A549 (cell line): ENCODE results near the gene SCRT2. TPM values are rescaled to one million over a fixed set of nuclear protein-coding genes. Genes with fewer than 3 reads are reported as not detected.
A peak's percentile ranks its signal among the peaks of the same experiment; 100 is the strongest.

Experiments
- ATAC-seq, 2 experiments: fragments of 200-7000 bp in 1 of 2; fragments of >200 bp in 1 of 2; cut with Nextera tagmentation in 1 of 2; cut with Tn5 transposase in 1 of 2; 3 replicates each; pipeline versions ENCODE4 v1.8.0 to v1.9.1; 2018 to 2020; ENCODE audit warnings: mild to moderate bottlenecking in 1 of 2, moderate library complexity in 1 of 2
- CTCF ChIA-PET: fragments of 300-600 bp; sonication (Branson Sonifier 250); formaldehyde crosslinking; extraction: SDS; loops from one replicate; lab custom pipeline; 2021; ENCODE audit warnings: antibody characterized with exemption, inconsistent platforms; lab: Yijun Ruan, JAX
- POLR2A ChIA-PET: fragments of 350-600 bp; formaldehyde crosslinking; extraction: SDS; loops from one replicate; lab custom pipeline; 2021; ENCODE audit warnings: antibody characterized with exemption, inconsistent platforms; lab: Yijun Ruan, JAX
- DNase-seq, 2 experiments: peaks; one replicate each; pipeline versions ENCODE4 v3.0.0 to v3.0.0-alpha.2; 2011 to 2016; ENCODE audit warnings: low read depth in 1 of 2, low spot score in 1 of 2
- FAIRE-seq: peaks from 2 replicates; lab custom pipeline; 2011; peaks lifted over from hg19 to GRCh38; lab: Jason Lieb, UNC
- H3K27ac ChIP-seq, 2 experiments: fragments of >200 bp; sonication (Bioruptor Twin); formaldehyde crosslinking; 3 replicates each; pipeline ENCODE4 v1.5.1; 2016 to 2017
- H3K4me1 ChIP-seq: fragments of >200 bp; sonication (Bioruptor Twin); formaldehyde crosslinking; 3 replicates; pipeline ENCODE4 v1.6.1; 2016
- H3K4me2 ChIP-seq: fragments of >200 bp; sonication (Bioruptor Twin); formaldehyde crosslinking; 3 replicates; pipeline ENCODE4 v1.6.1; 2016
- H3K4me3 ChIP-seq: fragments of >200 bp; sonication (Bioruptor Twin); formaldehyde crosslinking; 3 replicates; pipeline ENCODE4 v1.5.1; 2016
- H3K9me3 ChIP-seq: fragments of >200 bp; sonication (Bioruptor Twin); formaldehyde crosslinking; 3 replicates; pipeline ENCODE4 v1.6.1; 2016
- CHD2 ChIP-seq: fragments of 150-350 bp; IDR thresholded peaks from 2 replicates; pipeline ENCODE4 v1.6.1; 2014; ENCODE audit warnings: low read length; ENCODE audit not compliant: partially characterized antibody
- CHD4 ChIP-seq: fragments of 200-600 bp; sonication (generic); IDR thresholded peaks from 2 replicates; pipeline ENCODE4 v1.6.1; 2016; ENCODE audit warnings: antibody characterized with exemption, mild to moderate bottlenecking, borderline replicate concordance
- EHF ChIP-seq: fragments of 250-450 bp; sonication (Bioruptor Pico); IDR thresholded peaks from 2 replicates; pipeline ENCODE4 v1.5.0; 2020; ENCODE audit warnings: mild to moderate bottlenecking
- EHMT2 ChIP-seq: fragments of 200-600 bp; sonication (generic); IDR thresholded peaks from 2 replicates; pipeline ENCODE4 v1.6.1; 2016; ENCODE audit warnings: antibody characterized with exemption, low read depth, mild to moderate bottlenecking, moderate library complexity
- ELK1 ChIP-seq: fragments of 150-350 bp; IDR thresholded peaks from 2 replicates; pipeline ENCODE4 v1.6.1; 2014; ENCODE audit warnings: low read depth, mild to moderate bottlenecking, low read length
- EP300 ChIP-seq, 2 experiments: fragments of >200 bp; sonication (Bioruptor Twin); formaldehyde crosslinking; IDR thresholded peaks; 2 replicates in 1 of 2; 3 replicates in 1 of 2; pipeline ENCODE4 v1.6.1; 2016 to 2017
- FOSB ChIP-seq: fragments of 250-450 bp; sonication (Bioruptor Pico); IDR thresholded peaks from 2 replicates; pipeline ENCODE4 v1.5.0; 2020; ENCODE audit warnings: mild to moderate bottlenecking, moderate library complexity
- HOXA7 ChIP-seq: fragments of 250-450 bp; sonication (Bioruptor Pico); IDR thresholded peaks from 2 replicates; pipeline ENCODE4 v1.5.0; 2020; ENCODE audit warnings: mild to moderate bottlenecking, moderate library complexity
- HOXB13 ChIP-seq: fragments of 250-450 bp; sonication (Bioruptor Pico); IDR thresholded peaks from 2 replicates; pipeline ENCODE4 v1.5.0; 2020; ENCODE audit warnings: low read depth, mild to moderate bottlenecking, moderate library complexity
- HOXB5 ChIP-seq: fragments of 250-450 bp; sonication (Bioruptor Pico); IDR thresholded peaks from 2 replicates; pipeline ENCODE4 v1.5.0; 2020; ENCODE audit warnings: mild to moderate bottlenecking, moderate library complexity
- JUN ChIP-seq, 2 experiments: fragments of >200 bp; sonication (Bioruptor Twin); formaldehyde crosslinking; IDR thresholded peaks; 2 replicates in 1 of 2; 3 replicates in 1 of 2; pipeline ENCODE4 v1.6.1; 2016 to 2017
- JUNB ChIP-seq: fragments of >200 bp; sonication (Bioruptor Twin); formaldehyde crosslinking; IDR thresholded peaks from 2 replicates; pipeline ENCODE4 v1.6.1; 2016
- KDM1A ChIP-seq: fragments of 200-600 bp; sonication (generic); IDR thresholded peaks from 2 replicates; pipeline ENCODE4 v1.6.1; 2016; ENCODE audit warnings: low read depth, mild to moderate bottlenecking
- NFE2L2 ChIP-seq: fragments of 150-350 bp; conservative IDR thresholded peaks from 2 replicates; pipeline ENCODE4 v1.6.1; 2014; ENCODE audit warnings: low read length
- NPAS2 ChIP-seq: fragments of 250-450 bp; sonication (Bioruptor Pico); IDR thresholded peaks from 2 replicates; pipeline ENCODE4 v1.8.0; 2022; ENCODE audit warnings: mild to moderate bottlenecking, moderate library complexity, borderline replicate concordance
- POLR2A ChIP-seq: IDR thresholded peaks from 2 replicates; pipeline ENCODE4 v1.6.1; 2012; ENCODE audit warnings: mild to moderate bottlenecking, low read length
- POLR2AphosphoS2 ChIP-seq: conservative IDR thresholded peaks from 2 replicates; pipeline ENCODE4 v1.6.1; 2012; ENCODE audit warnings: low read length, improper control_type of control experiment, inconsistent platforms
- RAD21 ChIP-seq, 2 experiments: fragments of >200 bp in 1 of 2; sonication (Bioruptor Twin) in 1 of 2; formaldehyde crosslinking in 1 of 2; IDR thresholded peaks in 1 of 2; conservative IDR thresholded peaks in 1 of 2; 2 replicates in 1 of 2; 3 replicates in 1 of 2; pipeline ENCODE4 v1.6.1; 2012 to 2018; ENCODE audit warnings: inconsistent platforms in 1 of 2
- RFX5 ChIP-seq: fragments of 450-650 bp; IDR thresholded peaks from 2 replicates; pipeline ENCODE4 v1.7.1; 2014; ENCODE audit warnings: antibody characterized with exemption, mild to moderate bottlenecking, moderate library complexity
- SMC3 ChIP-seq: fragments of >200 bp; sonication (Bioruptor Twin); formaldehyde crosslinking; IDR thresholded peaks from 3 replicates; pipeline ENCODE4 v1.6.1; 2018; ENCODE audit warnings: inconsistent platforms
- SREBF2 ChIP-seq: fragments of 450-650 bp; IDR thresholded peaks from 2 replicates; pipeline ENCODE4 v1.6.1; 2014; ENCODE audit warnings: mild to moderate bottlenecking, moderate library complexity
- TP53 ChIP-seq: fragments of 250-450 bp; sonication (Bioruptor Pico); IDR thresholded peaks from 2 replicates; pipeline ENCODE4 v1.5.0; 2021; ENCODE audit warnings: mild to moderate bottlenecking, moderate library complexity
- ZFP36 ChIP-seq: fragments of 450-650 bp; IDR thresholded peaks from 2 replicates; pipeline ENCODE4 v1.6.1; 2014; ENCODE audit warnings: borderline replicate concordance; ENCODE audit not compliant: partially characterized antibody
- ZNF302 ChIP-seq: fragments of 250-450 bp; sonication (Bioruptor Pico); IDR thresholded peaks from 2 replicates; pipeline ENCODE4 v1.9.0; 2021; ENCODE audit warnings: inconsistent platforms, mild to moderate bottlenecking, moderate library complexity
- ZSCAN20 ChIP-seq: fragments of 250-450 bp; sonication (Bioruptor Pico); IDR thresholded peaks from 2 replicates; pipeline ENCODE4 v1.8.0; 2022; ENCODE audit warnings: mild to moderate bottlenecking, moderate library complexity
- WGBS: methylation state at CpG from one replicate; pipeline ENCODE4 v1.1.6; 2017; ENCODE audit errors: missing lambda C conversion rate; 5-methylcytosine and 5-hydroxymethylcytosine counted together
- polyA plus RNA-seq, 4 experiments: library from polyadenylated mRNA; depleted of rRNA in 3 of 4; stranded (reverse); fragments of >200 nt; fragmentation: RNase III in 1 of 4; extraction: RNeasy Plus Mini Kit Qiagen cat#74134 plus additional on column Dnase treatment in 1 of 4; gene quantifications; 2 replicates in 3 of 4; 3 replicates in 1 of 4; pipeline ENCODE4 v1.2.3, GENCODE V29; 2011 to 2017

Gene SCRT2
- polyA plus RNA-seq, 2 of the 4 experiments (the other 2 are of a cell fraction), result not detected

- no peak for TF ChIP-seq EHF (CRISPR knock-in tag)
- peak in 1 of 2 experiments; percentile 29; a peak in 2 of 5 replicates for TF ChIP-seq RAD21 (conservative IDR thresholded peaks at IDR 0.05 in 1 of 2, IDR thresholded peaks at IDR 0.05 in 1 of 2)
- TF ChIP-seq SMC3, result no peak
- TF ChIP-seq POLR2A, result no peak
- no peak for TF ChIP-seq POLR2AphosphoS2
- no peak for TF ChIP-seq CHD4
Measured at GRCh38 chr20:672963-673602, 2.5 kb downstream of the SCRT2 start (continued).

GRCh38 chr20:671252-672030 lies 4.2 kb downstream of the SCRT2 start:
- no peak overlapping the region for H3K27ac ChIP-seq
- H3K4me3 ChIP-seq, result no peak overlapping the region
- TF ChIP-seq ZFP36, result peak; percentile 1
- no peak for TF ChIP-seq SMC3
- TF ChIP-seq, all 56 proteins: peak for 1
- no peak for ATAC-seq
- CTCF ChIA-PET, result interaction anchor here (1.0 to 6.8 kb wide), 7 partner anchors 11 to 109 kb away, joined by 3 to 60 read pairs (median 4); no protein-coding TSS in a partner anchor
- no peaks in the 10 kb centered on the region for H3K9me3 ChIP-seq
- no peak for FAIRE-seq
- 59% methylated on average over 9 of the region's 9 CpGs for WGBS
- no peak overlapping the region for H3K4me2 ChIP-seq
- peaks cover 30% of the 10 kb centered on the region for H3K4me1 ChIP-seq
- no peak for DNase-seq
- POLR2A ChIA-PET, result no interaction called here

GRCh38 chr20:669573-669972 lies 6.0 kb downstream of the SCRT2 start:
- H3K4me2 ChIP-seq, result no peak overlapping the region
- POLR2A ChIA-PET, result no interaction called here
- H3K4me1 ChIP-seq, result peaks cover 25% of the 10 kb centered on the region; the same call in 2 of the 3 replicates
- 82% methylated on average over 7 of the region's 7 CpGs for WGBS
- no peak for ATAC-seq
- no peak for DNase-seq
- no peak for TF ChIP-seq ELK1
- TF ChIP-seq JUNB, result no peak
- TF ChIP-seq EHMT2, result no peak
- no peak for TF ChIP-seq JUN (IDR thresholded peaks at IDR 0.05)
- no peak for TF ChIP-seq POLR2AphosphoS2
- H3K4me3 ChIP-seq, result no peak overlapping the region
- no peak for FAIRE-seq
- H3K9me3 ChIP-seq, result no peaks in the 10 kb centered on the region
- CTCF ChIA-PET, result interaction anchor here (0.7 to 6.8 kb wide), 16 partner anchors 8 to 108 kb away, joined by 3 to 60 read pairs (median 5); partner anchors contain the start of gene SCRT2
- H3K27ac ChIP-seq, result no peak overlapping the region

- Histone ChIP-seq H3K9me3 (no peaks in the 10 kb centered on the region), H3K4me1 (peaks cover 25% of the 10 kb centered on the region; the same call in 2 of the 3 replicates), H3K4me3 (no peak overlapping the region), H3K4me2 (no peak overlapping the region), H3K27ac (no peak overlapping the region)
- DNase-seq, result no peak
- ChIA-PET POLR2A (no interaction called here), CTCF (interaction anchor here (1.2 to 6.8 kb wide), 19 partner anchors 9 to 314 kb away, joined by 3 to 60 read pairs (median 6); partner anchors contain the start of gene SCRT2)
- WGBS, result 74% methylated on average over 3 of the region's 3 CpGs
- TF ChIP-seq KDM1A, result no peak
- TF ChIP-seq RFX5, result no peak
- TF ChIP-seq POLR2AphosphoS2, result no peak
- TF ChIP-seq TP53 (CRISPR knock-in tag), result no peak
- TF ChIP-seq EP300 (IDR thresholded peaks at IDR 0.05), result no peak
- no peak for TF ChIP-seq CHD2
- no peak for TF ChIP-seq HOXB13 (CRISPR knock-in tag)
- TF ChIP-seq SMC3, result no peak
- no peak for TF ChIP-seq ELK1
- no peak for TF ChIP-seq HOXA7 (CRISPR knock-in tag)
- no peak for TF ChIP-seq POLR2A
- TF ChIP-seq SREBF2, result no peak
- no peak for TF ChIP-seq NFE2L2
- no peak for TF ChIP-seq HOXB5 (CRISPR knock-in tag)
- no peak for TF ChIP-seq FOSB
- no peak for TF ChIP-seq ZNF302 (CRISPR knock-in tag)
- no peak for TF ChIP-seq NPAS2 (CRISPR knock-in tag)
- no peak for TF ChIP-seq ZSCAN20
- FAIRE-seq, result no peak
- no peak for ATAC-seq
Measured at GRCh38 chr20:668638-669037, 7.0 kb downstream of the SCRT2 start.
